ENCODE results near the gene DDX4. TPM values are rescaled to one million over a fixed set of nuclear protein-coding genes. Genes with fewer than 3 reads are reported as not detected.

DDX4 gene
- total and polyA plus RNA-seq, 9 of the 15 experiments (the other 6 are each of a cell fraction or from before 2014, with no cell fraction given), result not detected

- no peaks in the 10 kb centered on the region for H3K9me1 ChIP-seq (ENCODE audit: control insufficient read depth, insufficient read depth, low read length)
- no peak for TF ChIP-seq RB1 (IDR thresholded peaks at IDR 0.05; ENCODE audit: low read depth)
- TF ChIP-seq CEBPG (CRISPR knock-in tag; IDR thresholded peaks at IDR 0.05), result no peak
- peak in 1 of 2 experiments; percentile 34; a peak in 1 of 4 replicates for TF ChIP-seq CEBPG (tag; conservative IDR thresholded peaks at IDR 0.05 in 1 of 2, IDR thresholded peaks at IDR 0.05 in 1 of 2)
- TF ChIP-seq ZSCAN32 (CRISPR knock-in tag; IDR thresholded peaks at IDR 0.05), result no peak
- TF ChIP-seq NFIX (CRISPR knock-in tag; IDR thresholded peaks at IDR 0.05; ENCODE audit: low read depth), result no peak
- H3K9ac ChIP-seq (ENCODE audit: insufficient read depth in 1 of 2, low read depth in 2 of 2, low read length in 2 of 2), result no peak overlapping the region
- no peak overlapping the region for H2AFZ ChIP-seq (ENCODE audit: low read depth, low read length)
- FAIRE-seq, result no peak
- intact Hi-C loops (cut with micrococcal nuclease), result no loop called here
- in situ Hi-C loops (cut with MboI), result no loop called here
- no peaks in the 10 kb centered on the region for H3K79me2 ChIP-seq (ENCODE audit: control insufficient read depth, insufficient read depth, low read length)
- H3K27ac ChIP-seq (ENCODE audit: extremely low read depth, low read depth, low read length), result no peak overlapping the region
- no peak for ATAC-seq
- no peak for DNase-seq (ENCODE audit: extremely low read depth in 1 of 4, low spot score in 3 of 4)
- H3K9me3 ChIP-seq (replicated peaks; ENCODE audit: control insufficient read depth, insufficient read depth, low read depth, low read length), result peaks cover 2% of the 10 kb centered on the region; the same call in 1 of the 2 replicates
- H3K27me3 ChIP-seq (ENCODE audit: control insufficient read depth in 2 of 2, insufficient read depth in 2 of 2, low read length in 2 of 2), result peaks cover 0 to 6% of the 10 kb centered on the region in 2 experiments; a peak in 1 of 5 replicates
- H3K4me1 ChIP-seq (replicated peaks in 1 of 2; ENCODE audit: control insufficient read depth in 2 of 2, insufficient read depth in 2 of 2, low read length in 2 of 2), result no peaks in the 10 kb centered on the region
- no peak overlapping the region for H3K4me3 ChIP-seq
- WGBS (ENCODE audit: insufficient coverage, low coverage, missing lambda C conversion rate), result 1% methylated on average over 5 of the region's 5 CpGs
- BruUV-seq (replicated peaks), result no TSS peak
- no peaks in the 10 kb centered on the region for H3K36me3 ChIP-seq (ENCODE audit: control insufficient read depth, insufficient read depth, low read length)
- CTCF ChIA-PET (ENCODE audit: low intra/inter-chr PET ratio), result no interaction called here
- H3K4me2 ChIP-seq (ENCODE audit: insufficient read depth, low read length), result no peak overlapping the region
- POLR2A ChIA-PET, result no interaction called here
- H4K20me1 ChIP-seq (replicated peaks; ENCODE audit: control insufficient read depth, insufficient read depth, low read length), result no peaks in the 10 kb centered on the region
Observed at GRCh38 chr5:55856516-55857246, 118.8 kb downstream of the DDX4 start.

DNA sequence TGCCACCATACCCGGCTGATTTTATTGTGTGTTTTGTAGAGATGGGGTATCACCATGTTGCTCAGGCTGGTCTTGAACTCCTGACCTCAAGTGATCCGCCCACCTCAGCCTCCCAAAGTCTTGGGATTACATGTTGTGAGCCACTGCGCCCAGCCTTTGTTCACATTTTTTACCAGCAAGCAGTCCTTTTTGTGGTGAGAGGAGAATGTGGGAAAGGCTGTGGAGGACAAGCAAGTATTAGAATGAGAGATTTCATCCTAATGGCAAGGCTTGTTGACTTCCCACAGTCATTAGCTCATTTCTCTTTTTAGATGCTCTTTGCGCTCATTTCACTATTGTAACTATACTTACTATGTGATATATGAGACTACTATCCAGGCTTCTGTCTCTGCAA lies 119.4 kb downstream of the DDX4 start:
- in situ Hi-C loops (cut with MboI), result no loop called here
- 8% methylated on average over 4 of the region's 4 CpGs for WGBS (ENCODE audit: insufficient coverage, low coverage, missing lambda C conversion rate)
- Histone ChIP-seq H3K36me3 (ENCODE audit: control insufficient read depth, insufficient read depth, low read length) (no peaks in the 10 kb centered on the region), H3K27ac (ENCODE audit: extremely low read depth, low read depth, low read length) (no peak overlapping the region), H3K9me1 (ENCODE audit: control insufficient read depth, insufficient read depth, low read length) (no peaks in the 10 kb centered on the region), H3K27me3 (ENCODE audit: control insufficient read depth in 2 of 2, insufficient read depth in 2 of 2, low read length in 2 of 2) (0 out of 5 replicates have a peak, but pooled peaks cover 0 to 5% of the 10 kb centered on the region in 2 experiments), H3K79me2 (ENCODE audit: control insufficient read depth, insufficient read depth, low read length) (no peaks in the 10 kb centered on the region), H3K9ac (ENCODE audit: insufficient read depth in 1 of 2, low read depth in 2 of 2, low read length in 2 of 2) (no peak overlapping the region), H2AFZ (ENCODE audit: low read depth, low read length) (no peak overlapping the region), H3K4me2 (ENCODE audit: insufficient read depth, low read length) (no peak overlapping the region), H3K9me3 (replicated peaks; ENCODE audit: control insufficient read depth, insufficient read depth, low read depth, low read length) (peaks cover 2% of the 10 kb centered on the region; the same call in 1 of the 2 replicates), H3K4me1 (replicated peaks in 1 of 2; ENCODE audit: control insufficient read depth in 2 of 2, insufficient read depth in 2 of 2, low read length in 2 of 2) (no peaks in the 10 kb centered on the region), H3K4me3 (no peak overlapping the region), H4K20me1 (replicated peaks; ENCODE audit: control insufficient read depth, insufficient read depth, low read length) (no peaks in the 10 kb centered on the region)
- ChIA-PET POLR2A (no interaction called here), CTCF (ENCODE audit: low intra/inter-chr PET ratio) (no interaction called here)
- no peak for ATAC-seq
- no TSS peak for BruUV-seq (replicated peaks)
- intact Hi-C loops (cut with micrococcal nuclease), result no loop called here
- no peak for FAIRE-seq
- no peak for TF ChIP-seq SIN3A (IDR thresholded peaks at IDR 0.05; ENCODE audit: borderline replicate concordance in 2 of 2, control insufficient read depth in 1 of 2, low read depth in 2 of 2, low read length in 2 of 2)
- TF ChIP-seq MEF2D (tag; conservative IDR thresholded peaks at IDR 0.05; ENCODE audit: low read depth), result no peak
- TF ChIP-seq SMARCB1 (IDR thresholded peaks at IDR 0.05; ENCODE audit: insufficient read length, low read depth), result no peak
- DNase-seq (ENCODE audit: extremely low read depth in 1 of 4, low spot score in 3 of 4), result no peak
